K562 (cell line): ENCODE data around the gene MBNL2. TPM values are rescaled to one million over a fixed set of nuclear protein-coding genes. Genes with fewer than 3 reads are reported as not detected.

Experiments used
- ATAC-seq: fragments of 200-7000 bp; cut with Tn5 transposase; 3 replicates; pipeline ENCODE4 v1.9.1; 2020; ENCODE audit warnings: moderate library complexity
- BruUV-seq: library from RNA; stranded (reverse); fragments of 400-500 nt; replicated peaks from 2 replicates; lab custom pipeline; 2021; lab: Mats Ljungman, UMichigan
- CTCF ChIA-PET: fragments of 300-600 bp; formaldehyde crosslinking; extraction: SDS; loops from one replicate; lab custom pipeline; 2021; ENCODE audit warnings: low intra/inter-chr PET ratio; lab: Yijun Ruan, JAX
- POLR2A ChIA-PET: fragments of 300-600, 350-650 bp; sonication (Branson Sonifier 250); formaldehyde crosslinking; extraction: SDS; loops from one replicate; lab custom pipeline; 2021; ENCODE audit warnings: antibody characterized with exemption, inconsistent platforms; lab: Yijun Ruan, JAX
- DNase-seq, 4 experiments: peaks; one replicate each; pipeline versions ENCODE4 v3.0.0 to v3.0.0-alpha.2; 2011 to 2018; ENCODE audit warnings: low spot score in 3 of 4, mixed read lengths in 3 of 4; ENCODE audit errors: extremely low read depth in 1 of 4
- FAIRE-seq: peaks from 2 replicates; lab custom pipeline; 2011; peaks lifted over from hg19 to GRCh38; lab: Jason Lieb, UNC
- H2AFZ ChIP-seq: 2 replicates; pipeline ENCODE4 v1.6.0; 2011; ENCODE audit warnings: low read depth, low read length, control low read depth, inconsistent platforms
- H3K27ac ChIP-seq: fragments of 200-600 bp; 3 replicates; pipeline ENCODE4 v1.8.0; 2011; ENCODE audit warnings: low read depth, mild to moderate bottlenecking, control low read depth, inconsistent platforms, low read length, moderate library complexity, mixed read lengths; ENCODE audit errors: extremely low read depth
- H3K27me3 ChIP-seq, 2 experiments: fragments of 300-600 bp in 1 of 2; 2 replicates in 1 of 2; 3 replicates in 1 of 2; pipeline versions ENCODE4 v1.6.0 to v1.8.0; 2011; ENCODE audit warnings: inconsistent platforms in 2 of 2, low read length in 2 of 2, mild to moderate bottlenecking in 1 of 2, mixed read lengths in 1 of 2, moderate library complexity in 1 of 2; ENCODE audit not compliant: control insufficient read depth in 2 of 2, insufficient read depth in 2 of 2
- H3K36me3 ChIP-seq: fragments of 300-600 bp; 3 replicates; pipeline ENCODE4 v1.8.0; 2011; ENCODE audit warnings: mild to moderate bottlenecking, low read length, inconsistent platforms; ENCODE audit not compliant: control insufficient read depth, insufficient read depth
- H3K4me1 ChIP-seq, 2 experiments: fragments of 200-600 bp in 1 of 2; replicated peaks in 1 of 2; 2 replicates in 1 of 2; 3 replicates in 1 of 2; pipeline versions ENCODE4 v1.5.1 to v1.8.0; 2011; ENCODE audit warnings: inconsistent platforms in 2 of 2, low read length in 2 of 2, mild to moderate bottlenecking in 1 of 2, mixed read lengths in 1 of 2, moderate library complexity in 1 of 2; ENCODE audit not compliant: control insufficient read depth in 2 of 2, insufficient read depth in 2 of 2
- H3K4me2 ChIP-seq: 2 replicates; pipeline ENCODE4 v1.6.1; 2011; ENCODE audit warnings: low read length, control low read depth, inconsistent platforms, mixed read lengths; ENCODE audit not compliant: insufficient read depth
- H3K4me3 ChIP-seq: fragments of 200-600 bp; sonication (generic), shearing (Covaris generic); 2 replicates; pipeline ENCODE4 v1.5.1; 2016; ENCODE audit warnings: control low read depth, inconsistent platforms
- H3K79me2 ChIP-seq: fragments of 200-600 bp; 3 replicates; pipeline ENCODE4 v1.8.0; 2011; ENCODE audit warnings: low read length, inconsistent platforms; ENCODE audit not compliant: control insufficient read depth, insufficient read depth
- H3K9ac ChIP-seq, 2 experiments: 2 replicates each; pipeline versions ENCODE4 v1.6.0 to v1.6.1; 2011; ENCODE audit warnings: low read depth in 2 of 2, low read length in 2 of 2, control low read depth in 1 of 2, inconsistent platforms in 1 of 2, mild to moderate bottlenecking in 1 of 2, mixed read lengths in 1 of 2; ENCODE audit not compliant: insufficient read depth in 1 of 2
- H3K9me1 ChIP-seq: one replicate; pipeline ENCODE4 v1.6.0; 2011; ENCODE audit warnings: inconsistent platforms, mild to moderate bottlenecking, low read length, moderate library complexity; ENCODE audit not compliant: control insufficient read depth, insufficient read depth
- H3K9me3 ChIP-seq: replicated peaks from 2 replicates; pipeline ENCODE4 v1.5.1; 2011; ENCODE audit warnings: low read depth, low read length, inconsistent platforms; ENCODE audit not compliant: control insufficient read depth, insufficient read depth
- H4K20me1 ChIP-seq: replicated peaks from 2 replicates; pipeline ENCODE4 v1.6.1; 2011; ENCODE audit warnings: low read length, inconsistent platforms, mixed read lengths; ENCODE audit not compliant: control insufficient read depth, insufficient read depth
- HMBOX1 ChIP-seq: sonication (generic); IDR thresholded peaks from 2 replicates; pipeline ENCODE4 v1.6.1; 2016
- MAFG ChIP-seq: fragments of 450-650 bp; conservative IDR thresholded peaks from 2 replicates; pipeline ENCODE4 v1.6.1; 2016; ENCODE audit warnings: missing genetic modification characterization, missing compliant biosample characterization
- NFE2 ChIP-seq: IDR thresholded peaks from 2 replicates; pipeline ENCODE4 v1.6.1; 2014; ENCODE audit warnings: antibody characterized with exemption, low read depth
- SMARCA5 ChIP-seq: fragments of 450-650 bp; IDR thresholded peaks from 2 replicates; pipeline ENCODE4 v1.6.1; 2016
- ZEB2 ChIP-seq: fragments of 450-650 bp; IDR thresholded peaks from 2 replicates; pipeline ENCODE4 v1.6.1; 2016
- WGBS: fragments of 100-300 bp; shearing (Covaris generic); methylation state at CpG from one replicate; pipeline ENCODE4 v1.1.6; 2016; ENCODE audit warnings: low coverage, mixed read lengths; ENCODE audit not compliant: insufficient coverage; ENCODE audit errors: missing lambda C conversion rate; 5-methylcytosine and 5-hydroxymethylcytosine counted together
- in situ Hi-C: fragments of 300-500 bp; cut with MboI; formaldehyde crosslinking; loops from 4 replicates; pipeline ENCODE4 v1.15.0; 2018; ENCODE audit warnings: inconsistent platforms, mixed read lengths
- intact Hi-C: fragments of 100-400 bp; cut with micrococcal nuclease; formaldehyde crosslinking; loops from 2 replicates; pipeline ENCODE4 v1.14.2; 2022
- polyA plus RNA-seq, 8 experiments: library from polyadenylated mRNA; depleted of rRNA in 4 of 8; stranded (reverse) in 5 of 8; unstranded in 3 of 8; fragments of >200 nt; fragmentation: Nextera tagmentation in 2 of 8; fragmentation: Illumina TruSeq in 1 of 8; extraction: Ambion mirVana in 2 of 8; extraction: Trizol in 1 of 8; gene quantifications; 2 replicates each; pipeline versions ENCODE4 v1.2.1 to v1.2.3, GENCODE V29; 2011 to 2014; ENCODE audit warnings: inconsistent platforms in 1 of 8, missing spikeins in 1 of 8
- total RNA-seq, 7 experiments: library from RNA; depleted of rRNA in 6 of 7; stranded (reverse); fragments of >200 nt in 6 of 7; fragmentation: Illumina TruSeq in 2 of 7; extraction: Trizol in 2 of 7; gene quantifications; 2 replicates each; pipeline versions ENCODE4 v1.2.1 to v1.2.3, GENCODE V29; 2011 to 2021; ENCODE audit warnings: low replicate concordance in 1 of 7

The MBNL2 gene
- total and polyA plus RNA-seq, 9 of the 15 experiments (the other 6 are each of a cell fraction or from before 2014, with no cell fraction given): 7.0 to 24.8 (median 13.8) TPM

- in situ Hi-C loops (no loop called here), intact Hi-C loops (loop anchor here (5.0 kb wide), 2 partner anchors 83 to 113 kb away; no protein-coding TSS in a partner anchor)
- peak in 1 of 4 experiments; percentile 16 for DNase-seq
- peak; percentile 65 for ATAC-seq
- H4K20me1 ChIP-seq: peaks cover 4% of the 10 kb centered on the region; the same call in 1 of the 2 replicates
- H3K4me1 ChIP-seq: peaks cover 5 to 12% of the 10 kb centered on the region in 2 experiments; a peak in 3 of 5 replicates
- H2AFZ ChIP-seq: no peak overlapping the region
- peaks cover 4% of the 10 kb centered on the region for H3K9me1 ChIP-seq
- no peak overlapping the region for H3K27ac ChIP-seq
- FAIRE-seq: no peak
- no peak overlapping the region for H3K4me2 ChIP-seq
- ChIA-PET CTCF (interaction anchor here (0.5 kb wide), 1 partner anchor 126 kb away, joined by 4 read pairs; no protein-coding TSS in a partner anchor), POLR2A (interaction anchor here (0.8 kb wide), 1 partner anchor 57 kb away, joined by 4 read pairs; no protein-coding TSS in a partner anchor)
- no TSS peak for BruUV-seq
- no peak overlapping the region for H3K4me3 ChIP-seq
- H3K9ac ChIP-seq: no peak overlapping the region
- no peaks in the 10 kb centered on the region for H3K9me3 ChIP-seq
- 47% methylated on average over 7 of the region's 7 CpGs for WGBS
- 0 out of 2 replicates have a peak, but pooled peaks have one; percentile 57 for TF ChIP-seq HMBOX1
- peak; percentile 38; the same call in 1 of the 2 replicates for TF ChIP-seq NFE2
- no peak for TF ChIP-seq ZEB2
- TF ChIP-seq MAFG: peak; percentile 11; the same call in 1 of the 2 replicates
- TF ChIP-seq SMARCA5: no peak
- peaks cover 12% of the 10 kb centered on the region; the same call in 1 of the 3 replicates for H3K36me3 ChIP-seq
- peaks cover 6% of the 10 kb centered on the region; the same call in 2 of the 3 replicates for H3K79me2 ChIP-seq
- H3K27me3 ChIP-seq: no peaks in the 10 kb centered on the region
These were observed 118.0 kb downstream of the MBNL2 start for GRCh38 chr13:97339988-97340749.
